Thoracic aorta (tissue), 2 donors: ENCODE measurements around the gene TNNI2. TPM values are rescaled to one million over a fixed set of nuclear protein-coding genes. Genes with fewer than 3 reads are reported as not detected.

Experiments
- ATAC-seq: fragments of 150-250 bp; one replicate; pipeline ENCODE4 v1.8.0; 2017; ENCODE audit warnings: low read depth; ENCODE audit not compliant: insufficient number of reproducible peaks, low FRiP score
- DNase-seq: peaks from one replicate; pipeline ENCODE4 v3.0.0-alpha.2; 2020; ENCODE audit warnings: low spot score
- H3K27ac ChIP-seq, 2 donors: fragments of 200-600 bp; sonication (generic); 1 replicate in 1 of 2; 2 replicates in 1 of 2; pipeline ENCODE4 v1.5.1; 2016; ENCODE audit warnings: mild to moderate bottlenecking in 2 of 2, moderate library complexity in 2 of 2
- H3K27me3 ChIP-seq: fragments of 200-600 bp; sonication (generic); replicated peaks from 2 replicates; pipeline ENCODE4 v1.6.0; 2016; ENCODE audit warnings: mild to moderate bottlenecking; ENCODE audit not compliant: insufficient read depth
- H3K36me3 ChIP-seq: fragments of 200-600 bp; sonication (generic); one replicate; pipeline ENCODE4 v1.5.1; 2016
- H3K4me1 ChIP-seq, 2 donors: fragments of 200-600 bp; sonication (generic); 1 replicate in 1 of 2; 2 replicates in 1 of 2; pipeline versions ENCODE4 v1.5.1 to v1.6.0; 2016; ENCODE audit warnings: low read depth in 2 of 2, mild to moderate bottlenecking in 1 of 2; ENCODE audit not compliant: control insufficient read depth in 1 of 2
- H3K4me3 ChIP-seq: fragments of 200-600 bp; sonication (generic); 2 replicates; pipeline ENCODE4 v1.5.1; 2016; ENCODE audit warnings: mild to moderate bottlenecking
- H3K9me3 ChIP-seq: fragments of 200-600 bp; sonication (generic); 2 replicates; pipeline ENCODE4 v1.5.1; 2016
- total RNA-seq, 2 donors: library from RNA; depleted of rRNA; stranded (reverse); fragments of >200 nt; gene quantifications; one replicate each; pipeline versions ENCODE4 v1.1.0 to v1.2.3, GENCODE V29; 2016
- TF ChIP-seq, protein P1 (sequence below): fragments of 200-600 bp; sonication (generic); IDR thresholded peaks from one replicate; pipeline ENCODE4 v1.5.1; 2019; ENCODE audit warnings: antibody characterized with exemption

TNNI2 gene
- total RNA-seq, 2 donors from 2014 or later, result not detected

DNA sequence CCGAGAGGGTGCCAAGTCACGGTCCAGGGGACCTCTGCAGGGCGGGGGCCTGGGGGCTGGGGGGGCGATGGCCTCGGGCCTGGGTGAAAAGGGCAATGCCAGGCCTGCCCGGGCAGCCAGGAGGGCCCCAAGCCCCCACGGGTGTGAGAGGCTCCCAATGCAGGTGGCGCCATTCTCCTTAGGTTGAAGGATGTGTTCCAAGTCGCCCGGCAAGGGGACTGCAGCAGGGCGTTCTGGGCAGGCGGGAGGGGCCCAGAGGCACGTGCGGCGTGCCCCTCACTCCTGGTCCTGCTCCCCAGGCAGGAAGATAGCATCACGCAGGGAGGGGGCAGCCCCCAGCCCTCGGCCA, 730 bp upstream of the TNNI2 start:
- no peaks in the 10 kb centered on the region for H3K9me3 ChIP-seq
- DNase-seq (no peak), ATAC-seq (no peak)
- no peaks in the 10 kb centered on the region for H3K4me1 ChIP-seq
- H3K27me3 ChIP-seq, result no peaks in the 10 kb centered on the region
- no peak overlapping the region for H3K4me3 ChIP-seq
- H3K27ac ChIP-seq, result no peak overlapping the region
- TF ChIP-seq, protein P1, sequence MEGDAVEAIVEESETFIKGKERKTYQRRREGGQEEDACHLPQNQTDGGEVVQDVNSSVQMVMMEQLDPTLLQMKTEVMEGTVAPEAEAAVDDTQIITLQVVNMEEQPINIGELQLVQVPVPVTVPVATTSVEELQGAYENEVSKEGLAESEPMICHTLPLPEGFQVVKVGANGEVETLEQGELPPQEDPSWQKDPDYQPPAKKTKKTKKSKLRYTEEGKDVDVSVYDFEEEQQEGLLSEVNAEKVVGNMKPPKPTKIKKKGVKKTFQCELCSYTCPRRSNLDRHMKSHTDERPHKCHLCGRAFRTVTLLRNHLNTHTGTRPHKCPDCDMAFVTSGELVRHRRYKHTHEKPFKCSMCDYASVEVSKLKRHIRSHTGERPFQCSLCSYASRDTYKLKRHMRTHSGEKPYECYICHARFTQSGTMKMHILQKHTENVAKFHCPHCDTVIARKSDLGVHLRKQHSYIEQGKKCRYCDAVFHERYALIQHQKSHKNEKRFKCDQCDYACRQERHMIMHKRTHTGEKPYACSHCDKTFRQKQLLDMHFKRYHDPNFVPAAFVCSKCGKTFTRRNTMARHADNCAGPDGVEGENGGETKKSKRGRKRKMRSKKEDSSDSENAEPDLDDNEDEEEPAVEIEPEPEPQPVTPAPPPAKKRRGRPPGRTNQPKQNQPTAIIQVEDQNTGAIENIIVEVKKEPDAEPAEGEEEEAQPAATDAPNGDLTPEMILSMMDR, result no peak
- no peaks in the 10 kb centered on the region for H3K36me3 ChIP-seq

DNA sequence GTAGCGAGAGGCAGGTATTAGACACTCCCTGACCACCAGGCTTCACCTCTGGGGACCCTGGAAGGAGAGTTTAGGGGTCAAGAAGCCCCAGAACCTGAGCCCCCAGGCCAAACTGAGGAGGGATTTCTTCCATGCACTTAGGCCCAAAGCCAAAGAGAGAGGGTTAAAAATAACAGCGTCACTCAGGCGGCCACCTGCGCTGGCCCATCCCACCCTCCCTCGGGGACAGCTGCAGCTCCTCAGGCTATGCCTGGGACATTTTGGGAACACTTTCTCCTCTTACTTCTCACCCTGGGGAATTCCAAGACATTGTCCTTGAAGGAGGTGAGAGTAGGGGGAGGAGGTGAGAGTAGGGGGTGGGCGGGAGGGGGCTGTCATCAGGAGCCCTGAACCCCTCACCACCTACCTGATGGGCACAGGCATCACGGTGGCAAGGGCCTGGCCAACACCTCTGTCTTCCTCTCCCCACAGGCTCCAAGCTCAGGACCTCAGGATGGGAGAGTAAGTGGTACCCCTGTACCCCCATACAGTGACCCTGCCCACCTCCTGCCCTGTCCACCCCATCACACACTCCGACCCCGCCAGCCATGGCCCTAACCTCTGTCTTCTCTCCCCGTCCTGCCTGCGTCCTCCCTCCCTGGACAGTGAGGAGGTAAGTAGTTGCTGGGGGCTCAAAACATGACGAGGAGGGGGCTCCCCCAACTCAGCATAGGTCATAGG, 583 bp downstream of the TNNI2 start:
- Histone ChIP-seq H3K27ac (no peak overlapping the region), H3K9me3 (no peaks in the 10 kb centered on the region), H3K4me1 (no peaks in the 10 kb centered on the region), H3K27me3 (no peaks in the 10 kb centered on the region), H3K36me3 (no peaks in the 10 kb centered on the region), H3K4me3 (no peak overlapping the region)
- ATAC-seq (no peak), DNase-seq (no peak)
- TF ChIP-seq, protein P1, result no peak

DNA sequence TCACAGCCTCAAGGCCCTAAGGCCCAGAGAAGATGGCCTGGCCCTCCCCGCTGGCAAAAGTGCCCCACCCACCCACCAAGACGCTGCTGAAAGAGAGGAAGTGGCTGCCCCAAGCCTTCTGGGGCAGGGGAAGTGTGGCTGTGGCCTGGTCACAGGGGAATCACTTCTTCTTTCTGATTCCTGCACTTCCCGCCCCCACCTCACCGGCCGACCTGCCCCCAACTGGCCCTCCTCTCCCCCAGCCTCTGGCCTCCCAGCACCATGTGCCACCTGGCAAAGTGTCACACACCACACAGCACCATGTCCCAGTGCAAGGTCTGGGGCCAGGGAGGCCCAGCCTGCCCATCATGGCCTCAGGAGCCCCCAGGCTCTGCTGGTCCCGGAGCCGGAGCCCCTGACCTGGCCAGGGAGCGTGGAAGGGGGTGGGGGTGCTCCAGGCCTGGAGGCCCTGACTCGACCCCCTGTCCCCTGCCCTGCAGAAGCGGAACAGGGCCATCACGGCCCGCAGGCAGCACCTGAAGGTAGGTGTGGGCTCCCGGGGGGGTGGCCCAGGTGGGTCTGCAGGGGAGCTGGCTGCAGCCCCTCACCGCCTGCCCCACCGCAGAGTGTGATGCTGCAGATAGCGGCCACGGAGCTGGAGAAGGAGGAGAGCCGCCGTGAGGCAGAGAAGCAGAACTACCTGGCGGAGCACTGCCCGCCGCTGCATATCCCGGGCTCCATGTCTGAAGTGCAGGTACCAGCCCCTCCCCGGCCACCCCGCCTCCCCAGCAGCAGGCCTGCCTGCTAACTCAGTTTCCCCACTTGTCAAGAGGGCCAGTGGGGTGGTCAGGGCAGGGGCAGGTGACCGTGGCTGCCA, 1.4 kb downstream of the TNNI2 start:
- no peaks in the 10 kb centered on the region for H3K36me3 ChIP-seq
- H3K4me3 ChIP-seq, result peak overlapping the region; percentile 27
- H3K27me3 ChIP-seq, result no peaks in the 10 kb centered on the region
- DNase-seq (no peak), ATAC-seq (no peak)
- H3K4me1 ChIP-seq, result no peaks in the 10 kb centered on the region
- no peak overlapping the region for H3K27ac ChIP-seq
- TF ChIP-seq, protein P1, result no peak
- no peaks in the 10 kb centered on the region for H3K9me3 ChIP-seq

DNA sequence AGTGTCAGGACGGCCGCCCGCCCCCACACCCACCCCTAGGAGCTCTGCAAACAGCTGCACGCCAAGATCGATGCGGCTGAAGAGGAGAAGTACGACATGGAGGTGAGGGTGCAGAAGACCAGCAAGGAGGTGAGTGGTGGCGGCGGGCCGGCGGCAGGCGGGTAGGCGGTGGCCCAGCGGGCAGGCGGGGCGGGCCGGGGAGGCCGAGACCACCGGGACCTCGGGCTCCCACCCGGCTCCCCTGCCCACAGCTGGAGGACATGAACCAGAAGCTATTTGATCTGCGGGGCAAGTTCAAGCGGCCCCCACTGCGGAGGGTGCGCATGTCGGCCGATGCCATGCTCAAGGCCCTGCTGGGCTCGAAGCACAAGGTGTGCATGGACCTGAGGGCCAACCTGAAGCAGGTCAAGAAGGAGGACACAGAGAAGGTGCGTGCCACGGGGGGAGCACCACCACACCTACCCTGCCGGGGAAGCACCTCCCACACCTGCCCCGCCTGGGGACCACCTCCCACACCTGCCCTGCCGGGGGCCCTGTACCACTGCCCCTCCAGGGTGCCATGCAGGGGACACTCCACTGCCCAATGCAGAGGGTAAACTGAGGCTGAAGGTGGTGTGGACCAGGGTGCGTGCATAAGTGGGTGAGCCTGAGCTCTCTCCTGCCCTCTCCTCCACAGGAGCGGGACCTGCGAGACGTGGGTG, 2.1 kb downstream of the TNNI2 start:
- DNase-seq, result no peak

More for the DNA sequence above, 2.1 kb downstream of the TNNI2 start:
- H3K36me3 ChIP-seq, result no peaks in the 10 kb centered on the region
- no peak overlapping the region for H3K27ac ChIP-seq
- H3K4me3 ChIP-seq, result no peak overlapping the region
- TF ChIP-seq, protein P1, result no peak
- no peaks in the 10 kb centered on the region for H3K27me3 ChIP-seq
- no peaks in the 10 kb centered on the region for H3K4me1 ChIP-seq
- H3K9me3 ChIP-seq, result no peaks in the 10 kb centered on the region
- no peak for ATAC-seq
